GM12878 (cell line): ENCODE results near the gene CNIH1. TPM values are rescaled to one million over a fixed set of nuclear protein-coding genes. Genes with fewer than 3 reads are reported as not detected.

Experiments
- DPF2 ChIP-seq: fragments of 450-650 bp; IDR thresholded peaks from 2 replicates; pipeline ENCODE4 v1.6.1; 2017; ENCODE audit warnings: mild to moderate bottlenecking
- FOS ChIP-seq: IDR thresholded peaks from 3 replicates; pipeline ENCODE4 v1.6.1; 2011; ENCODE audit warnings: borderline replicate concordance; ENCODE audit not compliant: insufficient read length; ENCODE audit errors: extremely low read depth
- GATAD2B ChIP-seq: fragments of 450-650 bp; conservative IDR thresholded peaks from 2 replicates; pipeline ENCODE4 v1.6.1; 2017; ENCODE audit warnings: low read depth, mild to moderate bottlenecking, moderate library complexity
- HDAC6 ChIP-seq: fragments of 200-600 bp; sonication (generic); IDR thresholded peaks from one replicate; pipeline ENCODE4 v1.8.0; 2017; ENCODE audit warnings: antibody characterized with exemption; ENCODE audit not compliant: unreplicated experiment
- MTA2 ChIP-seq: fragments of 450-650 bp; IDR thresholded peaks from 2 replicates; pipeline ENCODE4 v1.6.1; 2016; ENCODE audit warnings: low read depth, mild to moderate bottlenecking, moderate library complexity
- NR2C2 ChIP-seq: IDR thresholded peaks from 2 replicates; pipeline ENCODE4 v1.6.1; 2011; ENCODE audit warnings: borderline replicate concordance, low read depth; ENCODE audit not compliant: control insufficient read depth, insufficient read length
- RAD21 ChIP-seq: IDR thresholded peaks from 2 replicates; pipeline ENCODE4 v1.6.1; 2011; ENCODE audit warnings: mild to moderate bottlenecking, low read depth, low read length, moderate library complexity; ENCODE audit not compliant: insufficient read depth
- SP1 ChIP-seq: IDR thresholded peaks from one replicate; pipeline ENCODE4 v1.6.1; 2011; ENCODE audit warnings: low read depth, low read length
- STAT3 ChIP-seq: IDR thresholded peaks from 2 replicates; pipeline ENCODE4 v1.6.1; 2011; ENCODE audit warnings: low read depth, low read length, improper control_type of control experiment
- polyA plus RNA-seq, 11 experiments: library from polyadenylated mRNA; depleted of rRNA in 4 of 11; unstranded in 6 of 11; stranded (reverse) in 5 of 11; fragments of >200 nt; fragmentation: Nextera tagmentation in 4 of 11; fragmentation: Illumina TruSeq in 1 of 11; extraction: Ambion mirVana in 4 of 11; extraction: Trizol in 1 of 11; gene quantifications; 1 replicate in 1 of 11; 2 replicates in 10 of 11; pipeline versions ENCODE4 v1.2.1 to v1.2.3, GENCODE V29; 2011 to 2016; ENCODE audit warnings: inconsistent platforms in 2 of 11, missing spikeins in 2 of 11, low read depth in 1 of 11
- total RNA-seq, 4 experiments: library from RNA; depleted of rRNA in 3 of 4; stranded (reverse); fragments of >200 nt in 3 of 4; fragmentation: Illumina TruSeq in 1 of 4; extraction: Trizol in 1 of 4; gene quantifications; 2 replicates each; pipeline versions ENCODE4 v1.2.1 to v1.2.3, GENCODE V29; 2013 to 2021
- TF ChIP-seq, protein P1 (sequence below): IDR thresholded peaks from 2 replicates; pipeline ENCODE4 v1.6.1; 2012; ENCODE audit warnings: improper control_type of control experiment, low read depth, low read length; ENCODE audit not compliant: insufficient replicate concordance
- TF ChIP-seq, protein P2 (sequence below): fragments of 450-650 bp; IDR thresholded peaks from 2 replicates; pipeline ENCODE4 v1.6.1; 2017; ENCODE audit warnings: mild to moderate bottlenecking, low read depth, inconsistent platforms; ENCODE audit not compliant: poor library complexity, severe bottlenecking
- TF ChIP-seq, protein P3 (sequence below): fragments of 450-650 bp; formaldehyde crosslinking; IDR thresholded peaks from 2 replicates; pipeline ENCODE4 v1.4.0; 2022; ENCODE audit warnings: mild to moderate bottlenecking, moderate library complexity
- TF ChIP-seq, protein P4 (sequence below): fragments of 450-650 bp; IDR thresholded peaks from 2 replicates; pipeline ENCODE4 v1.6.1; 2018; ENCODE audit warnings: borderline replicate concordance, mild to moderate bottlenecking; ENCODE audit not compliant: partially characterized antibody

CNIH1 gene
- total and polyA plus RNA-seq, 10 of the 15 experiments (the other 5 are each of a cell fraction or from before 2014, with no cell fraction given): 48.9 to 274 (median 110) TPM

DNA sequence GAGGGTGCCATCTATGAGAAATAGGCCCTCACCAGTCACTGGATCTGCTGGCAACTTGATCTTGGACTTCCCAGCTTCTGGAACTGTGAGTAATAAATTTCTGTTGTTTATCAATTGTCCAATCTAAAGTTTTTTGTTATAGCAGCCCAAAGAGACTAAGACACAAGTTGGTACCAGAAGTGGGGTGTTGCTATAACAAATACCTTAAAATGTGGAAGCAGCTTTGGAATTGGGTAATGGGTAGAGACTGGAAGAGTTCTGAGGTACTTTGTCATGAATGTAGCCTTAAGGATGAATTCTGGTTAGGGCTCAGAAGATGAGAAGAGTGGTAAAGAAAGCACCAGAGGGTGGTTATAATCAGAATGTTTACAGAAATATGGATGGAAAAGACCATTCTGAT lies 26.1 kb upstream of the CNIH1 start (continued):
- TF ChIP-seq, protein P1, sequence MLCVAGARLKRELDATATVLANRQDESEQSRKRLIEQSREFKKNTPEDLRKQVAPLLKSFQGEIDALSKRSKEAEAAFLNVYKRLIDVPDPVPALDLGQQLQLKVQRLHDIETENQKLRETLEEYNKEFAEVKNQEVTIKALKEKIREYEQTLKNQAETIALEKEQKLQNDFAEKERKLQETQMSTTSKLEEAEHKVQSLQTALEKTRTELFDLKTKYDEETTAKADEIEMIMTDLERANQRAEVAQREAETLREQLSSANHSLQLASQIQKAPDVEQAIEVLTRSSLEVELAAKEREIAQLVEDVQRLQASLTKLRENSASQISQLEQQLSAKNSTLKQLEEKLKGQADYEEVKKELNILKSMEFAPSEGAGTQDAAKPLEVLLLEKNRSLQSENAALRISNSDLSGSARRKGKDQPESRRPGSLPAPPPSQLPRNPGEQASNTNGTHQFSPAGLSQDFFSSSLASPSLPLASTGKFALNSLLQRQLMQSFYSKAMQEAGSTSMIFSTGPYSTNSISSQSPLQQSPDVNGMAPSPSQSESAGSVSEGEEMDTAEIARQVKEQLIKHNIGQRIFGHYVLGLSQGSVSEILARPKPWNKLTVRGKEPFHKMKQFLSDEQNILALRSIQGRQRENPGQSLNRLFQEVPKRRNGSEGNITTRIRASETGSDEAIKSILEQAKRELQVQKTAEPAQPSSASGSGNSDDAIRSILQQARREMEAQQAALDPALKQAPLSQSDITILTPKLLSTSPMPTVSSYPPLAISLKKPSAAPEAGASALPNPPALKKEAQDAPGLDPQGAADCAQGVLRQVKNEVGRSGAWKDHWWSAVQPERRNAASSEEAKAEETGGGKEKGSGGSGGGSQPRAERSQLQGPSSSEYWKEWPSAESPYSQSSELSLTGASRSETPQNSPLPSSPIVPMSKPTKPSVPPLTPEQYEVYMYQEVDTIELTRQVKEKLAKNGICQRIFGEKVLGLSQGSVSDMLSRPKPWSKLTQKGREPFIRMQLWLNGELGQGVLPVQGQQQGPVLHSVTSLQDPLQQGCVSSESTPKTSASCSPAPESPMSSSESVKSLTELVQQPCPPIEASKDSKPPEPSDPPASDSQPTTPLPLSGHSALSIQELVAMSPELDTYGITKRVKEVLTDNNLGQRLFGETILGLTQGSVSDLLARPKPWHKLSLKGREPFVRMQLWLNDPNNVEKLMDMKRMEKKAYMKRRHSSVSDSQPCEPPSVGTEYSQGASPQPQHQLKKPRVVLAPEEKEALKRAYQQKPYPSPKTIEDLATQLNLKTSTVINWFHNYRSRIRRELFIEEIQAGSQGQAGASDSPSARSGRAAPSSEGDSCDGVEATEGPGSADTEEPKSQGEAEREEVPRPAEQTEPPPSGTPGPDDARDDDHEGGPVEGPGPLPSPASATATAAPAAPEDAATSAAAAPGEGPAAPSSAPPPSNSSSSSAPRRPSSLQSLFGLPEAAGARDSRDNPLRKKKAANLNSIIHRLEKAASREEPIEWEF: no peak
- TF ChIP-seq MTA2: no peak
- no peak for TF ChIP-seq HDAC6
- TF ChIP-seq, protein P2, sequence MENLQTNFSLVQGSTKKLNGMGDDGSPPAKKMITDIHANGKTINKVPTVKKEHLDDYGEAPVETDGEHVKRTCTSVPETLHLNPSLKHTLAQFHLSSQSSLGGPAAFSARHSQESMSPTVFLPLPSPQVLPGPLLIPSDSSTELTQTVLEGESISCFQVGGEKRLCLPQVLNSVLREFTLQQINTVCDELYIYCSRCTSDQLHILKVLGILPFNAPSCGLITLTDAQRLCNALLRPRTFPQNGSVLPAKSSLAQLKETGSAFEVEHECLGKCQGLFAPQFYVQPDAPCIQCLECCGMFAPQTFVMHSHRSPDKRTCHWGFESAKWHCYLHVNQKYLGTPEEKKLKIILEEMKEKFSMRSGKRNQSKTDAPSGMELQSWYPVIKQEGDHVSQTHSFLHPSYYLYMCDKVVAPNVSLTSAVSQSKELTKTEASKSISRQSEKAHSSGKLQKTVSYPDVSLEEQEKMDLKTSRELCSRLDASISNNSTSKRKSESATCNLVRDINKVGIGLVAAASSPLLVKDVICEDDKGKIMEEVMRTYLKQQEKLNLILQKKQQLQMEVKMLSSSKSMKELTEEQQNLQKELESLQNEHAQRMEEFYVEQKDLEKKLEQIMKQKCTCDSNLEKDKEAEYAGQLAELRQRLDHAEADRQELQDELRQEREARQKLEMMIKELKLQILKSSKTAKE: no peak
- TF ChIP-seq DPF2: no peak
- no peak for TF ChIP-seq SP1
- no peak for TF ChIP-seq FOS
- no peak for TF ChIP-seq STAT3
- TF ChIP-seq, protein P3, sequence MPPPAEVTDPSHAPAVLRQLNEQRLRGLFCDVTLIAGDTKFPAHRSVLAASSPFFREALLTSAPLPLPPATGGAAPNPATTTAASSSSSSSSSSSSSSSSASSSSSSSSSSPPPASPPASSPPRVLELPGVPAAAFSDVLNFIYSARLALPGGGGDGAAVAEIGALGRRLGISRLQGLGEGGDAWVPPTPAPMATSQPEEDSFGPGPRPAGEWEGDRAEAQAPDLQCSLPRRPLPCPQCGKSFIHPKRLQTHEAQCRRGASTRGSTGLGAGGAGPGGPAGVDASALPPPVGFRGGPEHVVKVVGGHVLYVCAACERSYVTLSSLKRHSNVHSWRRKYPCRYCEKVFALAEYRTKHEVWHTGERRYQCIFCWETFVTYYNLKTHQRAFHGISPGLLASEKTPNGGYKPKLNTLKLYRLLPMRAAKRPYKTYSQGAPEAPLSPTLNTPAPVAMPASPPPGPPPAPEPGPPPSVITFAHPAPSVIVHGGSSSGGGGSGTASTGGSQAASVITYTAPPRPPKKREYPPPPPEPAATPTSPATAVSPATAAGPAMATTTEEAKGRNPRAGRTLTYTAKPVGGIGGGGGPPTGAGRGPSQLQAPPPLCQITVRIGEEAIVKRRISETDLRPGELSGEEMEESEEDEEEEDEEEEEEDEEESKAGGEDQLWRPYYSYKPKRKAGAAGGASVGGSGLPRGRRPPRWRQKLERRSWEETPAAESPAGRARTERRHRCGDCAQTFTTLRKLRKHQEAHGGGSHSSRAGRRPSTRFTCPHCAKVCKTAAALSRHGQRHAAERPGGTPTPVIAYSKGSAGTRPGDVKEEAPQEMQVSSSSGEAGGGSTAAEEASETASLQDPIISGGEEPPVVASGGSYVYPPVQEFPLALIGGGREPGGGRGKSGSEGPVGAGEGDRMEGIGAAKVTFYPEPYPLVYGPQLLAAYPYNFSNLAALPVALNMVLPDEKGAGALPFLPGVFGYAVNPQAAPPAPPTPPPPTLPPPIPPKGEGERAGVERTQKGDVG (CRISPR knock-in tag): no peak
- TF ChIP-seq, protein P4, sequence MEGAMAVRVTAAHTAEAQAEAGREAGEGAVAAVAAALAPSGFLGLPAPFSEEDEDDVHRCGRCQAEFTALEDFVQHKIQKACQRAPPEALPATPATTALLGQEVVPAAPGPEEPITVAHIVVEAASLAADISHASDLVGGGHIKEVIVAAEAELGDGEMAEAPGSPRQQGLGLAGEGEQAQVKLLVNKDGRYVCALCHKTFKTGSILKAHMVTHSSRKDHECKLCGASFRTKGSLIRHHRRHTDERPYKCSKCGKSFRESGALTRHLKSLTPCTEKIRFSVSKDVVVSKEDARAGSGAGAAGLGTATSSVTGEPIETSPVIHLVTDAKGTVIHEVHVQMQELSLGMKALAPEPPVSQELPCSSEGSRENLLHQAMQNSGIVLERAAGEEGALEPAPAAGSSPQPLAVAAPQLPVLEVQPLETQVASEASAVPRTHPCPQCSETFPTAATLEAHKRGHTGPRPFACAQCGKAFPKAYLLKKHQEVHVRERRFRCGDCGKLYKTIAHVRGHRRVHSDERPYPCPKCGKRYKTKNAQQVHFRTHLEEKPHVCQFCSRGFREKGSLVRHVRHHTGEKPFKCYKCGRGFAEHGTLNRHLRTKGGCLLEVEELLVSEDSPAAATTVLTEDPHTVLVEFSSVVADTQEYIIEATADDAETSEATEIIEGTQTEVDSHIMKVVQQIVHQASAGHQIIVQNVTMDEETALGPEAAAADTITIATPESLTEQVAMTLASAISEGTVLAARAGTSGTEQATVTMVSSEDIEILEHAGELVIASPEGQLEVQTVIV: no peak
- no peak for TF ChIP-seq GATAD2B
- no peak for TF ChIP-seq RAD21
- no peak for TF ChIP-seq NR2C2
